NT2/D1 (cell line): ENCODE data around the gene LIN37.

Source experiments
- DNase-seq: peaks from one replicate; pipeline ENCODE4 v3.0.0-alpha.2; 2011; ENCODE audit warnings: low read depth, low spot score
- H3K27me3 ChIP-seq: 2 replicates; pipeline ENCODE4 v1.6.0; 2011; ENCODE audit warnings: mild to moderate bottlenecking; ENCODE audit not compliant: insufficient read length, insufficient read depth
- H3K36me3 ChIP-seq: 2 replicates; pipeline ENCODE4 v1.6.1; 2011; ENCODE audit warnings: mild to moderate bottlenecking, low read length, mixed read lengths; ENCODE audit not compliant: insufficient read depth, insufficient read length
- H3K4me1 ChIP-seq: 2 replicates; pipeline ENCODE4 v1.5.1; 2011; ENCODE audit not compliant: insufficient read depth, insufficient read length
- H3K4me3 ChIP-seq: 2 replicates; pipeline ENCODE4 v1.5.1; 2011; ENCODE audit warnings: low read depth; ENCODE audit not compliant: insufficient read length
- H3K9ac ChIP-seq: 2 replicates; pipeline ENCODE4 v1.6.0; 2011; ENCODE audit warnings: low read depth; ENCODE audit not compliant: insufficient read length
- H3K9me3 ChIP-seq: 2 replicates; pipeline ENCODE4 v1.5.1; 2011; ENCODE audit warnings: mild to moderate bottlenecking, low read length; ENCODE audit not compliant: insufficient read depth
- SUZ12 ChIP-seq: IDR thresholded peaks from 2 replicates; pipeline ENCODE4 v1.6.1; 2011; ENCODE audit not compliant: insufficient read length, insufficient read depth; ENCODE audit errors: extremely low read depth
- YY1 ChIP-seq: IDR thresholded peaks from 2 replicates; pipeline ENCODE4 v1.6.1; 2011; ENCODE audit not compliant: insufficient read length, insufficient read depth
- ZNF274 ChIP-seq: IDR thresholded peaks from 2 replicates; pipeline ENCODE4 v1.6.1; 2011; ENCODE audit warnings: mild to moderate bottlenecking, low read depth, low read length

LIN37 gene

GRCh38 chr19:35797663-35798062, 49.3 kb downstream of the LIN37 start:
- Histone ChIP-seq H3K9me3 (no peaks in the 10 kb centered on the region), H3K36me3 (no peaks in the 10 kb centered on the region), H3K4me1 (peaks cover 3% of the 10 kb centered on the region), H3K27me3 (no peaks in the 10 kb centered on the region), H3K4me3 (no peak overlapping the region), H3K9ac (no peak overlapping the region)
- TF ChIP-seq ZNF274 (no peak), SUZ12 (no peak), YY1 (no peak)
- DNase-seq, result no peak

DNA sequence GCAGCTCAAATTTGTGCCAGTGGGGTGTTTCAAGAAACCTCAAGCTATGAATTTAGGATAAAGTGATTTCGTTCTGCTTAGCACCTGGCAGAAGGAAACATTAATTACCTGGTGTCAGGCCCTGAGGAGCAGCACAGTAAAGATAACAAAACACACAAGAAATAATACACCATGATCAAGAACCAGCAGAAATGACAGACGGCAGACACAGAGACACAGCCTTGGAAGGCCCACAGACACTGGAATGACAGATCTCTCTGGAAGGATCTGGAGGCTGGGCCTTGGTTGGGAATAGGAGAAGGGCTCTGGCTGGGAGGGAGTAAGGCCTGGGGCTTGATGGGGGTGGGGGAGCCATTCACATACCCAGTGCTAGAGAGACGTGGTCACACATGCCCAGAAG, 53.5 kb downstream of the LIN37 start:
- no peaks in the 10 kb centered on the region for H3K9me3 ChIP-seq
- no peaks in the 10 kb centered on the region for H3K27me3 ChIP-seq
- no peaks in the 10 kb centered on the region for H3K36me3 ChIP-seq
- DNase-seq, result no peak
- H3K4me1 ChIP-seq, result peaks cover 3% of the 10 kb centered on the region
- no peak for TF ChIP-seq YY1
- no peak for TF ChIP-seq SUZ12
- no peak for TF ChIP-seq ZNF274
- no peak overlapping the region for H3K9ac ChIP-seq
- no peak overlapping the region for H3K4me3 ChIP-seq
